Measurements from ENCODE around the gene CBLL1. TPM values are rescaled to one million over a fixed set of nuclear protein-coding genes. Genes with fewer than 3 reads are reported as not detected.

Gene CBLL1
- total and polyA plus RNA-seq, 2 experiments from 2014 or later = 31.1 to 67.4 TPM

GRCh38 chr7:107792364-107792763 lies 48.4 kb downstream of the CBLL1 start (continued):
- no peak for TF ChIP-seq ZNF462 (CRISPR knock-in tag; IDR thresholded peaks at IDR 0.05)
- no peak for TF ChIP-seq JUNB (IDR thresholded peaks at IDR 0.05; ENCODE audit: unreplicated experiment)
- no peak for TF ChIP-seq EZH2phosphoT487 (IDR thresholded peaks at IDR 0.05; ENCODE audit: unreplicated experiment)

- Histone ChIP-seq H3K27ac (ENCODE audit: low read depth) (no peak overlapping the region), H4K20me1 (replicated peaks; ENCODE audit: insufficient read depth) (no peaks in the 10 kb centered on the region), H3K27me3 (ENCODE audit: insufficient read depth) (no peaks in the 10 kb centered on the region), H3K4me3 (no peak overlapping the region), H3K4me1 (ENCODE audit: insufficient read depth) (no peaks in the 10 kb centered on the region), H3K79me2 (replicated peaks; ENCODE audit: insufficient read depth) (no peaks in the 10 kb centered on the region), H2AFZ (no peak overlapping the region), H3F3A (replicated peaks; ENCODE audit: low read depth) (no peaks in the 10 kb centered on the region), H3K36me3 (ENCODE audit: insufficient read depth) (no peaks in the 10 kb centered on the region), H3K9me2 (ENCODE audit: insufficient read depth) (no peaks in the 10 kb centered on the region), H3K4me2 (no peak overlapping the region)
- TF ChIP-seq NANOG (IDR thresholded peaks at IDR 0.05; ENCODE audit: borderline replicate concordance) (no peak), STAT1 (IDR thresholded peaks at IDR 0.05; ENCODE audit: unreplicated experiment) (no peak), ZNF114 (CRISPR knock-in tag; IDR thresholded peaks at IDR 0.05) (no peak), JUNB (IDR thresholded peaks at IDR 0.05; ENCODE audit: unreplicated experiment) (no peak), EZH2phosphoT487 (IDR thresholded peaks at IDR 0.05; ENCODE audit: unreplicated experiment) (no peak), POLR2AphosphoS5 (IDR thresholded peaks at IDR 0.05; ENCODE audit: low read depth) (no peak), ETS1 (IDR thresholded peaks at IDR 0.05) (no peak), REST (IDR thresholded peaks at IDR 0.05; ENCODE audit: unreplicated experiment) (no peak)
- no peaks in the 10 kb centered on the region for H3K4me1 Mint-ChIP-seq
- H3K9me3 Mint-ChIP-seq = no peaks in the 10 kb centered on the region
- H3K36me3 Mint-ChIP-seq (ENCODE audit: low read depth) = no peaks in the 10 kb centered on the region
- H3K4me3 Mint-ChIP-seq = no peak overlapping the region
- no peak overlapping the region for H3K27ac Mint-ChIP-seq
- DNase-seq (ENCODE audit: low spot score) (no peak), ATAC-seq (no peak)
- H3K27me3 Mint-ChIP-seq (ENCODE audit: insufficient read depth, low read depth, poor library complexity) = no peaks in the 10 kb centered on the region
Observed at GRCh38 chr7:107799647-107800264, 55.8 kb downstream of the CBLL1 start.

Data from GM23338 (cell line).